AG10803 (cell line): ENCODE measurements around the gene SMIM17.

Experiments
- DNase-seq: peaks from one replicate; pipeline ENCODE4 v3.0.0; 2010; ENCODE audit warnings: low read depth
- H3K4me3 ChIP-seq: 2 replicates; pipeline ENCODE4 v1.5.1; 2011; ENCODE audit warnings: mild to moderate bottlenecking, low read length, control low read depth
- TF ChIP-seq, protein P1 (sequence below): conservative IDR thresholded peaks from 2 replicates; pipeline ENCODE4 v1.5.1; 2011; ENCODE audit warnings: mild to moderate bottlenecking, low read length, control low read depth, inconsistent platforms

The SMIM17 gene

GRCh38 chr19:56705939-56706338, 63.0 kb downstream of the SMIM17 start:
- no peak overlapping the region for H3K4me3 ChIP-seq
- DNase-seq: no peak
- TF ChIP-seq, protein P1, sequence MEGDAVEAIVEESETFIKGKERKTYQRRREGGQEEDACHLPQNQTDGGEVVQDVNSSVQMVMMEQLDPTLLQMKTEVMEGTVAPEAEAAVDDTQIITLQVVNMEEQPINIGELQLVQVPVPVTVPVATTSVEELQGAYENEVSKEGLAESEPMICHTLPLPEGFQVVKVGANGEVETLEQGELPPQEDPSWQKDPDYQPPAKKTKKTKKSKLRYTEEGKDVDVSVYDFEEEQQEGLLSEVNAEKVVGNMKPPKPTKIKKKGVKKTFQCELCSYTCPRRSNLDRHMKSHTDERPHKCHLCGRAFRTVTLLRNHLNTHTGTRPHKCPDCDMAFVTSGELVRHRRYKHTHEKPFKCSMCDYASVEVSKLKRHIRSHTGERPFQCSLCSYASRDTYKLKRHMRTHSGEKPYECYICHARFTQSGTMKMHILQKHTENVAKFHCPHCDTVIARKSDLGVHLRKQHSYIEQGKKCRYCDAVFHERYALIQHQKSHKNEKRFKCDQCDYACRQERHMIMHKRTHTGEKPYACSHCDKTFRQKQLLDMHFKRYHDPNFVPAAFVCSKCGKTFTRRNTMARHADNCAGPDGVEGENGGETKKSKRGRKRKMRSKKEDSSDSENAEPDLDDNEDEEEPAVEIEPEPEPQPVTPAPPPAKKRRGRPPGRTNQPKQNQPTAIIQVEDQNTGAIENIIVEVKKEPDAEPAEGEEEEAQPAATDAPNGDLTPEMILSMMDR: no peak
